OCI-LY1 (cell line): Measurements from ENCODE around the gene KLK14.

Source experiments
- H2AFZ ChIP-seq: fragments of 200-600 bp; sonication (generic), shearing (Covaris generic); 2 replicates; pipeline ENCODE4 v1.6.0; 2014; ENCODE audit warnings: antibody characterized with exemption, mild to moderate bottlenecking, low read length
- H3F3A ChIP-seq: fragments of 200-600 bp; sonication (generic), shearing (Covaris generic); 2 replicates; pipeline ENCODE4 v1.6.0; 2014; ENCODE audit warnings: mild to moderate bottlenecking, antibody characterized with exemption, low read length, moderate library complexity; ENCODE audit not compliant: insufficient read depth
- H3K27ac ChIP-seq: fragments of 200-600 bp; sonication (generic); 2 replicates; pipeline ENCODE4 v1.5.1; 2014; ENCODE audit warnings: low read length, mixed run types, mild to moderate bottlenecking, low read depth; ENCODE audit not compliant: poor library complexity, severe bottlenecking
- H3K27me3 ChIP-seq: fragments of 200-600 bp; sonication (generic); 2 replicates; pipeline ENCODE4 v1.6.0; 2014; ENCODE audit warnings: antibody characterized with exemption, mild to moderate bottlenecking, low read length, moderate library complexity; ENCODE audit not compliant: insufficient read depth
- H3K36me3 ChIP-seq: fragments of 200-600 bp; sonication (generic); 2 replicates; pipeline ENCODE4 v1.6.1; 2014; ENCODE audit warnings: mild to moderate bottlenecking, antibody characterized with exemption, low read length, moderate library complexity, mixed read lengths; ENCODE audit not compliant: insufficient read depth
- H3K4me1 ChIP-seq: fragments of 200-600 bp; sonication (generic); 2 replicates; pipeline ENCODE4 v1.5.1; 2014; ENCODE audit warnings: mild to moderate bottlenecking, low read length, moderate library complexity; ENCODE audit not compliant: insufficient read depth, severe bottlenecking
- H3K4me2 ChIP-seq: fragments of 200-600 bp; sonication (generic), shearing (Covaris generic); 2 replicates; pipeline ENCODE4 v1.6.1; 2014; ENCODE audit warnings: low read length
- H3K4me3 ChIP-seq: fragments of 200-600 bp; sonication (generic); 2 replicates; pipeline ENCODE4 v1.5.1; 2014; ENCODE audit warnings: low read length, low read depth, mild to moderate bottlenecking, mixed read lengths; ENCODE audit not compliant: poor library complexity, severe bottlenecking
- H3K79me2 ChIP-seq: fragments of 200-600 bp; shearing (Covaris generic); 2 replicates; pipeline ENCODE4 v1.6.1; 2016; ENCODE audit warnings: mixed run types, low read length, mixed read lengths; ENCODE audit not compliant: insufficient read depth
- H3K9ac ChIP-seq: fragments of 200-600 bp; sonication (generic), shearing (Covaris generic); 2 replicates; pipeline ENCODE4 v1.6.1; 2014; ENCODE audit warnings: mild to moderate bottlenecking, low read length, mixed read lengths
- H3K9me2 ChIP-seq: fragments of 200-600 bp; sonication (generic), shearing (Covaris generic); 2 replicates; pipeline ENCODE4 v1.6.1; 2014; ENCODE audit warnings: low read depth, mild to moderate bottlenecking, low read length, mixed read lengths
- H3K9me3 ChIP-seq: fragments of 200-600 bp; shearing (Covaris generic); 2 replicates; pipeline ENCODE4 v1.6.1; 2014; ENCODE audit warnings: low read length, mixed read lengths
- H4K20me1 ChIP-seq: fragments of 200-600 bp; sonication (generic), shearing (Covaris generic); 2 replicates; pipeline ENCODE4 v1.6.0; 2016; ENCODE audit warnings: mild to moderate bottlenecking, low read length; ENCODE audit not compliant: insufficient read depth
- CTCF ChIP-seq: fragments of 200-600 bp; sonication (generic), shearing (Covaris generic); IDR thresholded peaks from 2 replicates; pipeline ENCODE4 v1.5.1; 2017; ENCODE audit warnings: mild to moderate bottlenecking, antibody characterized with exemption, low read length, moderate library complexity, mixed read lengths
- EZH2 ChIP-seq: fragments of 200-600 bp; sonication (generic), shearing (Covaris generic); IDR thresholded peaks from 2 replicates; pipeline ENCODE4 v1.8.0; 2017; ENCODE audit warnings: borderline replicate concordance, mixed run types, mild to moderate bottlenecking, antibody characterized with exemption, low read length, moderate library complexity, mixed read lengths

The KLK14 gene

GRCh38 chr19:51091126-51091525, 8.4 kb upstream of the KLK14 start:
- Histone ChIP-seq H3K79me2 (no peaks in the 10 kb centered on the region), H3K4me1 (no peaks in the 10 kb centered on the region), H2AFZ (no peak overlapping the region), H3K9me2 (no peaks in the 10 kb centered on the region), H4K20me1 (no peaks in the 10 kb centered on the region), H3K4me2 (no peak overlapping the region), H3K4me3 (no peak overlapping the region), H3K36me3 (no peaks in the 10 kb centered on the region; the same call in 1 of the 2 replicates), H3K27me3 (no peaks in the 10 kb centered on the region), H3K27ac (no peak overlapping the region), H3K9me3 (no peaks in the 10 kb centered on the region), H3F3A (no peaks in the 10 kb centered on the region), H3K9ac (no peak overlapping the region)
- no peak for TF ChIP-seq EZH2
- TF ChIP-seq CTCF: no peak

DNA sequence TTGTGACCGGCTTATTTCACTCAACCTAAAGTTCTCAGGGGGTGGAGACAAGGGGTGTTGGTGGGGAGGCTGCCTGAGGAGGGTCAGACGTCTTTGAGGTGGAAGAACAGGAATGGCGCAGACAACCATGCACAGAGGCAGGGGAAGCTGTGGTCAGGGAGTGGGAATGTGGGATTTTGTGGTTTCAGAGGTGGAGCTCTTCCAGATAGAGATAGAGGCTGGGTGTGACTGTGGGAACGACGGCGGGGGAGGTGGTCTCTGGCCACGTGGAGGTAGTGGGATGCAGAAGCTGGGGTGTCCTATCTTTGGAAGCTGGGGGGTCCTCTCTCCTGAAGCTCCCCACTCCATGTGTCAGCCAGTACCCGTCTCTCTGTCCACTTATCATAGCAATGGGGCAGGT, 7.8 kb upstream of the KLK14 start:
- Histone ChIP-seq H3K79me2 (no peaks in the 10 kb centered on the region), H3K9me2 (no peaks in the 10 kb centered on the region), H2AFZ (no peak overlapping the region)

DNA sequence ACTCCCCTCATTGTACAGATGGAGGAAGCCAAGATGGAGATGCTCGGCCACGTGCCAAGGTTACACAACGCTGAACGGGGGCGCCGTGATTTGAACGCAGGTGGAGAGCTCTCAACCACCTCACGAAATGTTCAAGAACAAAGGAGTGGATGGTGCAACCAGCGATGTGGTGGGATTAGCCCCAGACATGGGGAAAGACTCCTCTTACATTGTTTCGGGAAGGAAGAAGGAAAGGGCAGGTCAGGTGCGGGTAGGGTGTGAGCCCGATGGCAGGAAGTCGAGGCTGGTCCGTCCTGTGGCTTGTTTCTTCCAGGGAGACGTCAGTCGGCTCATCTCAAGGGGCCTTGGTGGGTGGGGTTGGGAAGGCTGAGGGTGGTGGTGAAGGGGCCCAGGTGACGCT, 7.1 kb upstream of the KLK14 start:
- H3K27ac ChIP-seq: no peak overlapping the region
- no peaks in the 10 kb centered on the region for H3K27me3 ChIP-seq
- H3K4me2 ChIP-seq: no peak overlapping the region
- H3K9me2 ChIP-seq: no peaks in the 10 kb centered on the region
- H3K4me1 ChIP-seq: no peaks in the 10 kb centered on the region
- H3K4me3 ChIP-seq: no peak overlapping the region
- TF ChIP-seq CTCF (no peak), EZH2 (no peak)
- no peaks in the 10 kb centered on the region for H3K36me3 ChIP-seq
- H2AFZ ChIP-seq: no peak overlapping the region
- no peaks in the 10 kb centered on the region for H3K9me3 ChIP-seq
- H3F3A ChIP-seq: no peaks in the 10 kb centered on the region
- H3K79me2 ChIP-seq: no peaks in the 10 kb centered on the region
- H3K9ac ChIP-seq: no peak overlapping the region
- no peaks in the 10 kb centered on the region for H4K20me1 ChIP-seq

More for the DNA sequence above, 7.8 kb upstream of the KLK14 start:
- no peaks in the 10 kb centered on the region for H3K4me1 ChIP-seq
- H3K4me2 ChIP-seq: no peak overlapping the region
- H3K9ac ChIP-seq: no peak overlapping the region
- no peak overlapping the region for H3K4me3 ChIP-seq
- no peaks in the 10 kb centered on the region for H4K20me1 ChIP-seq
- TF ChIP-seq EZH2: no peak
- no peak for TF ChIP-seq CTCF
- no peaks in the 10 kb centered on the region for H3K9me3 ChIP-seq
- H3K27me3 ChIP-seq: no peaks in the 10 kb centered on the region
- H3F3A ChIP-seq: no peaks in the 10 kb centered on the region
- no peaks in the 10 kb centered on the region; the same call in 1 of the 2 replicates for H3K36me3 ChIP-seq
- no peak overlapping the region for H3K27ac ChIP-seq
